ENCODE data around the gene EPS8L2. TPM values are rescaled to one million over a fixed set of nuclear protein-coding genes. Genes with fewer than 3 reads are reported as not detected.

EPS8L2 gene
- total and polyA plus RNA-seq, 2 of the 8 experiments (the other 6 are each of a cell fraction or from before 2014, with no cell fraction given): 38.5 to 57.0 TPM

DNA sequence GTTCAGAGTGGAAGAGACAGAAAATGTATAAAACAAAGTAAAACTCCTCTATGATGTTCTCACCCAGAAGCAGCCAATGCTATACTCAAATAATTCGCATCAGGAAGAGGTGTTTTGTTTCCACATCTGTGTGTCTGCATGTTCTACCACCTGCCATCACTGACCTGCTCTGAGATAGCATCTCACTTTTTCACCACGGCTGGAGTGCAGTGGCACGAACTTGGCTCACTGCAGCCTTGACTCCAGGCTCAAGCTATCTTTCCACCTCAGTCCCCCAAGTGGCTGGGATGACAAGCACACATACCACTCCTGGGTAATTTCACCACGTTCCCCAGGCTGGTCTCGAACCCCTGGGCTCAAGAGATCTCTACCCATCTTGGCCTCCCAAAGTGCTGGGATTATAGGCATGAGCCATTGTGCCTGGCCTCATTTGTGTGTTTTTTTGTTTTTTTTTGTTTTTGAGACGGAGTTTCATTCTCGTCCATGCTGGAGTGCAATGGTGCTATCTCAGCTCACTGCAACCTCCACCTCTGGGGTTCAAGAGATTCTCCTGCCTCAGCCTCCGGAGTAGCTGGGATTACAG lies 55.6 kb downstream of the EPS8L2 start:
- no peak overlapping the region for H3K27ac ChIP-seq (ENCODE audit: low read depth, low read length)
- peaks cover 36 to 71% (median 47%) of the 10 kb centered on the region in 4 experiments for H3K36me3 ChIP-seq (ENCODE audit: control insufficient read depth in 2 of 4, insufficient read depth in 4 of 4, low read length in 3 of 4)
- H2BK5ac ChIP-seq (ENCODE audit: low read depth, low read length): no peak overlapping the region
- no peaks in the 10 kb centered on the region for H3K27me3 ChIP-seq (replicated peaks in 1 of 4; ENCODE audit: control insufficient read depth in 3 of 4, extremely low read depth in 1 of 4, insufficient read depth in 3 of 4, low read length in 3 of 4)
- CTCF ChIA-PET (ENCODE audit: partially characterized antibody): interaction anchor here (1.1 to 26.9 kb wide), 7 partner anchors 14 to 252 kb away, joined by 3 to 395 read pairs (median 14); partner anchors contain the start of gene TALDO1
- H3K9ac ChIP-seq (replicated peaks in 1 of 4; ENCODE audit: extremely low read depth in 1 of 4, low read depth in 3 of 4, low read length in 3 of 4): no peak overlapping the region
- H3K4me1 ChIP-seq (replicated peaks in 1 of 4; ENCODE audit: control insufficient read depth in 3 of 4, insufficient read depth in 4 of 4, low read length in 3 of 4): peaks cover 0 to 12% (median 7%) of the 10 kb centered on the region in 4 experiments; a peak in 6 of 7 replicates
- H3K56ac ChIP-seq (replicated peaks; ENCODE audit: insufficient read length, low read depth, low read length): no peak overlapping the region
- no peak overlapping the region for H2BK12ac ChIP-seq (ENCODE audit: low read depth, low read length)
- FAIRE-seq (no peak), DNase-seq (ENCODE audit: low read depth in 1 of 2, low spot score in 2 of 2) (no peak)
- H2BK20ac ChIP-seq (ENCODE audit: low read length): no peak overlapping the region
- H3K79me1 ChIP-seq (ENCODE audit: low read depth, low read length): peaks cover 7% of the 10 kb centered on the region; the same call in 1 of the 2 replicates
- H3K9me3 ChIP-seq (ENCODE audit: insufficient read depth in 2 of 2, low read depth in 1 of 2, low read length in 1 of 2): no peaks in the 10 kb centered on the region
- H3K18ac ChIP-seq (ENCODE audit: extremely low read depth, low read length): no peak overlapping the region
- H3K4me2 ChIP-seq (ENCODE audit: insufficient read depth in 1 of 2, low read depth in 2 of 2, low read length in 2 of 2): no peak overlapping the region
- POLR2A ChIA-PET (ENCODE audit: partially characterized antibody): interaction anchor here (1.8 to 35.3 kb wide), 4 partner anchors 5 to 94 kb away, joined by 4 to 636 read pairs (median 341); partner anchors contain the start of genes GATD1 and TALDO1
- H2AFZ ChIP-seq (ENCODE audit: low read length): no peak overlapping the region
- H3K79me2 ChIP-seq (ENCODE audit: control insufficient read depth in 1 of 2, insufficient read depth in 2 of 2, low read length in 2 of 2): peaks cover 0 to 11% of the 10 kb centered on the region in 2 experiments; a peak in 1 of 4 replicates
- H3K4me3 ChIP-seq (ENCODE audit: extremely low read depth in 1 of 4, insufficient read depth in 2 of 4, low read depth in 3 of 4, low read length in 4 of 4): no peak overlapping the region
- WGBS, 2 experiments (ENCODE audit: extremely low coverage in 1 of 2, insufficient coverage in 1 of 2, insufficient read length in 1 of 2, insufficient replicate concordance in 2 of 2, low coverage in 1 of 2, low lambda C conversion rate in 2 of 2, missing lambda C conversion rate in 1 of 2): 86% methylated on average over 8 of the region's 8 CpGs; no CpG with 5 or more reads in 1 of the 2 experiments
- H4K5ac ChIP-seq (ENCODE audit: insufficient read length, low read depth, low read length): no peak overlapping the region
- peaks cover 13 to 37% of the 10 kb centered on the region in 2 experiments for H4K20me1 ChIP-seq (replicated peaks in 1 of 2; ENCODE audit: control insufficient read depth in 1 of 2, insufficient read depth in 2 of 2, low read length in 2 of 2)
- no peak overlapping the region for H3K14ac ChIP-seq (ENCODE audit: insufficient read length)
- no peak overlapping the region for H4K8ac ChIP-seq (ENCODE audit: extremely low read depth, insufficient read depth, low read length)
- no peak overlapping the region for H3K4ac ChIP-seq (replicated peaks; ENCODE audit: insufficient read length, low read depth, low read length)
- H2BK120ac ChIP-seq (replicated peaks; ENCODE audit: low read depth, low read length): no peak overlapping the region
- no peak overlapping the region for H3K23ac ChIP-seq (ENCODE audit: insufficient read length)
- H2BK15ac ChIP-seq (ENCODE audit: low read length): no peak overlapping the region
- H3K23me2 ChIP-seq (ENCODE audit: low read depth, low read length): no peaks in the 10 kb centered on the region
- no peak overlapping the region for H2AK5ac ChIP-seq (ENCODE audit: low read depth, low read length)
- H4K91ac ChIP-seq (replicated peaks; ENCODE audit: insufficient read length, low read length): no peak overlapping the region
- TF ChIP-seq KDM1A (IDR thresholded peaks at IDR 0.05; ENCODE audit: borderline replicate concordance, low read length) (no peak), RXRA (IDR thresholded peaks at IDR 0.05; ENCODE audit: insufficient read depth, low read depth, low read length) (no peak), TAF7 (optimal IDR thresholded peaks at IDR 0.05; ENCODE audit: borderline replicate concordance, low read depth, low read length) (no peak)

All from H1 (cell line).